CD4-positive, alpha-beta T cell (primary cell): ENCODE measurements around the gene PRKAR2B. TPM values are rescaled to one million over a fixed set of nuclear protein-coding genes. Genes with fewer than 3 reads are reported as not detected.

Experiments used
- ATAC-seq: fragments of 200-7000 bp; cut with Tn5 transposase; one replicate; pipeline ENCODE4 v1.10.0; 2022; ENCODE audit warnings: mild to moderate bottlenecking; ENCODE audit not compliant: poor library complexity
- CTCF ChIA-PET: fragments of 350-600 bp; sonication (Branson Sonifier 250); formaldehyde crosslinking; loops from one replicate; lab custom pipeline; 2021; ENCODE audit warnings: antibody characterized with exemption, inconsistent platforms; lab: Charles Lee
- POLR2A ChIA-PET: fragments of 350-600 bp; sonication (Branson Sonifier 250); formaldehyde crosslinking; loops from one replicate; lab custom pipeline; 2021; ENCODE audit warnings: antibody characterized with exemption, inconsistent platforms; lab: Charles Lee
- DNase-seq, 14 experiments: peaks; one replicate each; pipeline ENCODE4 v3.0.0-alpha.2; 2013 to 2020; ENCODE audit warnings: mixed read lengths in 2 of 14
- H3K27ac ChIP-seq, 2 donors: one replicate each; pipeline versions ENCODE4 v1.5.1 to v1.7.0; 2013; ENCODE audit warnings: low read length in 2 of 2, low read depth in 1 of 2, mild to moderate bottlenecking in 1 of 2
- H3K27me3 ChIP-seq, 2 experiments: 1 replicate in 1 of 2; 2 replicates in 1 of 2; pipeline versions ENCODE4 v1.6.1 to v1.7.0; 2013; ENCODE audit warnings: low read length in 2 of 2, control low read depth in 1 of 2, mild to moderate bottlenecking in 1 of 2, moderate library complexity in 1 of 2; ENCODE audit not compliant: insufficient read depth in 2 of 2, control insufficient read depth in 1 of 2
- H3K36me3 ChIP-seq: one replicate; pipeline ENCODE4 v1.6.1; 2013; ENCODE audit warnings: low read length, control low read depth; ENCODE audit not compliant: insufficient read depth
- H3K4me1 ChIP-seq: one replicate; pipeline ENCODE4 v1.6.1; 2013; ENCODE audit warnings: low read length, control low read depth; ENCODE audit not compliant: insufficient read depth
- H3K4me3 ChIP-seq: one replicate; pipeline ENCODE4 v1.5.1; 2013; ENCODE audit warnings: mild to moderate bottlenecking, low read length, moderate library complexity
- H3K9me3 ChIP-seq, 2 experiments: 1 replicate in 1 of 2; 2 replicates in 1 of 2; pipeline versions ENCODE4 v1.6.1 to v1.7.0; 2013; ENCODE audit warnings: low read length in 2 of 2, mild to moderate bottlenecking in 2 of 2, control low read depth in 1 of 2, moderate library complexity in 1 of 2; ENCODE audit not compliant: control insufficient read depth in 1 of 2, insufficient read depth in 1 of 2
- H3K27ac Mint-ChIP-seq: one replicate; pipeline ENCODE4 v1.8.0; 2020; ENCODE audit warnings: mixed read lengths
- H3K27me3 Mint-ChIP-seq: one replicate; pipeline ENCODE4 v1.8.0; 2021; ENCODE audit warnings: mixed read lengths
- H3K36me3 Mint-ChIP-seq: one replicate; pipeline ENCODE4 v1.8.0; 2021; ENCODE audit warnings: low read depth, mixed read lengths
- H3K4me1 Mint-ChIP-seq: one replicate; pipeline ENCODE4 v1.8.0; 2021; ENCODE audit warnings: low read depth, mixed read lengths
- H3K4me3 Mint-ChIP-seq: one replicate; pipeline ENCODE4 v1.8.0; 2020; ENCODE audit warnings: mild to moderate bottlenecking, mixed read lengths
- H3K9me3 Mint-ChIP-seq: one replicate; pipeline ENCODE4 v1.8.0; 2020; ENCODE audit warnings: mixed read lengths
- intact Hi-C, 2 experiments: fragments of 100-400 bp; cut with DNase I in 1 of 2; cut with micrococcal nuclease in 1 of 2; formaldehyde crosslinking; loops; one replicate each; pipeline versions ENCODE4 v1.15.1 to v1.9.0; 2023 to 2025; cut with DNase I, micrococcal nuclease
- total RNA-seq, 174 experiments: library from RNA in 2 of 174; stranded (reverse) in 2 of 174; gene quantifications; one replicate each; pipeline ENCODE4 v1.2.3 and lab custom pipeline; 2021 to 2026
- TF ChIP-seq, protein P1 (sequence below): fragments of 200-600 bp; IDR thresholded peaks from one replicate; pipeline ENCODE4 v1.8.0; 2022; ENCODE audit warnings: antibody characterized with exemption, mild to moderate bottlenecking

The PRKAR2B gene
- total RNA-seq, 2 experiments from 2014 or later, result 0.41 to 0.42 TPM

DNA sequence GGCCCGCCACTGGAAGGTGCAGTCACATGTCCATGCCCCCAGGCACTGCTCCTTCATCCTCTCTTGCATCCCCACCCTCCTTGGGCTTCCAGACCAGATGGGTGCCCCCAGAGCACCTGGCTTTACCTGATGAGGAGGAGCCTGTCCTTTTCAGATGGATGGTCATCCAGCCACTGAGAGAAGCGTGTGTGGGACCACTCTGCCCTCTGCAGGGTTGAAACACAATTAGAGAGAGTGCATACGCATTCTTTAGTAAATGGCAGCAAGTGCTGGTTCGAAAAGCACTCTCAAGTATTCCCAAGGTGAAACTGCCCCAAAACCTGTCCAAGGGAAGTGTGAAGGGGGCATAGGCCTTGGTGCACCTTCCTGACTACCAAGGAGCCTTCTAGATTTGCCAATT, 165.9 kb downstream of the PRKAR2B start:
- Histone ChIP-seq H3K9me3 (peaks cover 3 to 11% of the 10 kb centered on the region in 2 experiments), H3K27ac (no peak overlapping the region), H3K36me3 (peaks cover 48% of the 10 kb centered on the region), H3K27me3 (no peaks in the 10 kb centered on the region), H3K4me1 (no peaks in the 10 kb centered on the region), H3K4me3 (no peak overlapping the region)
- Mint-ChIP-seq H3K4me1 (no peaks in the 10 kb centered on the region), H3K9me3 (peaks cover 2% of the 10 kb centered on the region), H3K27ac (no peak overlapping the region), H3K27me3 (no peaks in the 10 kb centered on the region), H3K36me3 (peaks cover 90% of the 10 kb centered on the region), H3K4me3 (no peak overlapping the region)
- POLR2A ChIA-PET, result no interaction called here
- TF ChIP-seq, protein P1, sequence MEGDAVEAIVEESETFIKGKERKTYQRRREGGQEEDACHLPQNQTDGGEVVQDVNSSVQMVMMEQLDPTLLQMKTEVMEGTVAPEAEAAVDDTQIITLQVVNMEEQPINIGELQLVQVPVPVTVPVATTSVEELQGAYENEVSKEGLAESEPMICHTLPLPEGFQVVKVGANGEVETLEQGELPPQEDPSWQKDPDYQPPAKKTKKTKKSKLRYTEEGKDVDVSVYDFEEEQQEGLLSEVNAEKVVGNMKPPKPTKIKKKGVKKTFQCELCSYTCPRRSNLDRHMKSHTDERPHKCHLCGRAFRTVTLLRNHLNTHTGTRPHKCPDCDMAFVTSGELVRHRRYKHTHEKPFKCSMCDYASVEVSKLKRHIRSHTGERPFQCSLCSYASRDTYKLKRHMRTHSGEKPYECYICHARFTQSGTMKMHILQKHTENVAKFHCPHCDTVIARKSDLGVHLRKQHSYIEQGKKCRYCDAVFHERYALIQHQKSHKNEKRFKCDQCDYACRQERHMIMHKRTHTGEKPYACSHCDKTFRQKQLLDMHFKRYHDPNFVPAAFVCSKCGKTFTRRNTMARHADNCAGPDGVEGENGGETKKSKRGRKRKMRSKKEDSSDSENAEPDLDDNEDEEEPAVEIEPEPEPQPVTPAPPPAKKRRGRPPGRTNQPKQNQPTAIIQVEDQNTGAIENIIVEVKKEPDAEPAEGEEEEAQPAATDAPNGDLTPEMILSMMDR, result no peak
- CTCF ChIA-PET, result no interaction called here
- intact Hi-C loops, result no loop called here
- no peak for ATAC-seq
- no peak for DNase-seq

Other genes with a start within 250 kb of the PRKAR2B start
- 10 to 100 TPM; 20.8 to 21.2 TPM for gene PIK3CG, start 179.4 kb upstream of the PRKAR2B start, total RNA-seq
- 100 to 1,000 TPM; 238 to 242 TPM for gene HBP1, start 124.3 kb downstream of the PRKAR2B start, total RNA-seq